ENCODE data around the gene MERTK. TPM values are rescaled to one million over a fixed set of nuclear protein-coding genes. Genes with fewer than 3 reads are reported as not detected.

The MERTK gene
- total RNA-seq, 6 experiments from 2014 or later, result not detected

- Mint-ChIP-seq H3K4me1 (ENCODE audit: low read depth) (no peaks in the 10 kb centered on the region), H3K9me3 (no peaks in the 10 kb centered on the region), H3K27me3 (ENCODE audit: insufficient read depth) (peaks cover 30% of the 10 kb centered on the region), H3K36me3 (ENCODE audit: low read depth) (no peaks in the 10 kb centered on the region), H3K4me3 (no peak overlapping the region), H3K27ac (no peak overlapping the region)
- DNase-seq, result no peak
- TF ChIP-seq CTCF (IDR thresholded peaks at IDR 0.05), result no peak
These were observed 110.6 kb downstream of the MERTK start for GRCh38 chr2:112008910-112009485.

GRCh38 chr2:112010751-112011150, 112.3 kb downstream of the MERTK start:
- H3K27ac Mint-ChIP-seq, result no peak overlapping the region
- no peaks in the 10 kb centered on the region for H3K9me3 Mint-ChIP-seq
- no peak for TF ChIP-seq CTCF (IDR thresholded peaks at IDR 0.05)
- no peak overlapping the region for H3K4me3 Mint-ChIP-seq
- no peaks in the 10 kb centered on the region for H3K36me3 Mint-ChIP-seq (ENCODE audit: low read depth)
- peaks cover 37% of the 10 kb centered on the region for H3K27me3 Mint-ChIP-seq (ENCODE audit: insufficient read depth)
- no peak for DNase-seq
- H3K4me1 Mint-ChIP-seq (ENCODE audit: low read depth), result peaks cover 5% of the 10 kb centered on the region; the same call in 1 of the 2 replicates

GRCh38 chr2:112012556-112012955, 114.1 kb downstream of the MERTK start:
- Mint-ChIP-seq H3K36me3 (ENCODE audit: low read depth) (no peaks in the 10 kb centered on the region), H3K9me3 (peaks cover 8% of the 10 kb centered on the region), H3K4me1 (ENCODE audit: low read depth) (peaks cover 5% of the 10 kb centered on the region; the same call in 1 of the 2 replicates), H3K27ac (no peak overlapping the region), H3K27me3 (ENCODE audit: insufficient read depth) (peaks cover 45% of the 10 kb centered on the region), H3K4me3 (no peak overlapping the region)
- no peak for TF ChIP-seq CTCF (IDR thresholded peaks at IDR 0.05)
- no peak for DNase-seq

GRCh38 chr2:112018846-112019245, 120.4 kb downstream of the MERTK start:
- Mint-ChIP-seq H3K27ac (no peak overlapping the region), H3K4me1 (ENCODE audit: low read depth) (peaks cover 10% of the 10 kb centered on the region; the same call in 1 of the 2 replicates), H3K36me3 (ENCODE audit: low read depth) (no peaks in the 10 kb centered on the region), H3K9me3 (peaks cover 10% of the 10 kb centered on the region), H3K4me3 (no peak overlapping the region), H3K27me3 (ENCODE audit: insufficient read depth) (peaks cover 44% of the 10 kb centered on the region)
- no peak for TF ChIP-seq CTCF (IDR thresholded peaks at IDR 0.05)
- no peak for DNase-seq

- Mint-ChIP-seq H3K4me1 (ENCODE audit: low read depth) (peaks cover 10% of the 10 kb centered on the region; the same call in 1 of the 2 replicates), H3K27ac (no peak overlapping the region), H3K27me3 (ENCODE audit: insufficient read depth) (peaks cover 44% of the 10 kb centered on the region), H3K36me3 (ENCODE audit: low read depth) (no peaks in the 10 kb centered on the region), H3K4me3 (no peak overlapping the region), H3K9me3 (peaks cover 10% of the 10 kb centered on the region)
- TF ChIP-seq CTCF (IDR thresholded peaks at IDR 0.05), result no peak
- DNase-seq, result no peak
These were observed 121.2 kb downstream of the MERTK start for GRCh38 chr2:112019569-112019982.

Data from HFFc6 (cell line).